ENCODE measurements around the gene SEC63. TPM values are rescaled to one million over a fixed set of nuclear protein-coding genes. Genes with fewer than 3 reads are reported as not detected.
"Not testable (repeated sequence)": the region's sequence is repeated elsewhere in the genome, so short reads cannot be mapped to it uniquely, and the experiment has no call there.

SEC63 gene
- polyA plus RNA-seq, 1 experiment, result 17.6 TPM

GRCh38 chr6:107928984-107929383 lies 29.0 kb downstream of the SEC63 start:
- CTCF ChIA-PET, result no interaction called here
- TF ChIP-seq CTCF (IDR thresholded peaks at IDR 0.05; ENCODE audit: insufficient read depth, low read depth, low read length), result no peak
- no peaks in the 10 kb centered on the region for H3K27me3 ChIP-seq (ENCODE audit: control insufficient read depth, insufficient read depth, low read length)
- H3K4me3 ChIP-seq (ENCODE audit: low read depth, low read length), result no peak overlapping the region
- H3K36me3 ChIP-seq (ENCODE audit: control insufficient read depth, insufficient read depth, low read length), result peaks cover 2% of the 10 kb centered on the region; the same call in 1 of the 2 replicates
- DNase-seq (ENCODE audit: low read depth), result no peak
- POLR2A ChIA-PET, result no interaction called here

GRCh38 chr6:107926697-107927544 lies 31.1 kb downstream of the SEC63 start:
- H3K27me3 ChIP-seq (ENCODE audit: control insufficient read depth, insufficient read depth, low read length); H3K36me3 ChIP-seq (ENCODE audit: control insufficient read depth, insufficient read depth, low read length); H3K4me3 ChIP-seq (ENCODE audit: low read depth, low read length); CTCF ChIA-PET: not testable (repeated sequence)
- POLR2A ChIA-PET, result interaction anchor here (0.6 kb wide), 1 partner anchor 1167 kb away, joined by 3 read pairs; no protein-coding TSS in a partner anchor
- DNase-seq (ENCODE audit: low read depth), result peak; percentile 11

GRCh38 chr6:107917451-107918375 lies 40.3 kb downstream of the SEC63 start:
- Histone ChIP-seq H3K36me3 (ENCODE audit: control insufficient read depth, insufficient read depth, low read length) (peaks cover 9% of the 10 kb centered on the region), H3K27me3 (ENCODE audit: control insufficient read depth, insufficient read depth, low read length) (no peaks in the 10 kb centered on the region), H3K4me3 (ENCODE audit: low read depth, low read length) (no peak overlapping the region)
- DNase-seq (ENCODE audit: low read depth), result no peak
- POLR2A ChIA-PET, result no interaction called here
- no peak for TF ChIP-seq CTCF (IDR thresholded peaks at IDR 0.05; ENCODE audit: insufficient read depth, low read depth, low read length)
- CTCF ChIA-PET, result interaction anchor here (0.7 to 0.8 kb wide), 2 partner anchors 8 to 20 kb away, joined by 3 read pairs; no protein-coding TSS in a partner anchor

GRCh38 chr6:107916961-107917360 lies 41.0 kb downstream of the SEC63 start:
- CTCF ChIA-PET, result interaction anchor here (0.8 kb wide), 1 partner anchor 19 kb away, joined by 3 read pairs; no protein-coding TSS in a partner anchor
- H3K27me3 ChIP-seq (ENCODE audit: control insufficient read depth, insufficient read depth, low read length); POLR2A ChIA-PET; H3K36me3 ChIP-seq (ENCODE audit: control insufficient read depth, insufficient read depth, low read length); DNase-seq (ENCODE audit: low read depth); H3K4me3 ChIP-seq (ENCODE audit: low read depth, low read length): not testable (repeated sequence)

GRCh38 chr6:107911692-107912091 lies 46.3 kb downstream of the SEC63 start:
- no peak overlapping the region for H3K4me3 ChIP-seq (ENCODE audit: low read depth, low read length)
- TF ChIP-seq CTCF (IDR thresholded peaks at IDR 0.05; ENCODE audit: insufficient read depth, low read depth, low read length), result no peak
- ChIA-PET POLR2A (no interaction called here), CTCF (no interaction called here)
- H3K36me3 ChIP-seq (ENCODE audit: control insufficient read depth, insufficient read depth, low read length), result no peaks in the 10 kb centered on the region; the same call in none of the 2 replicates
- H3K27me3 ChIP-seq (ENCODE audit: control insufficient read depth, insufficient read depth, low read length), result no peaks in the 10 kb centered on the region
- no peak for DNase-seq (ENCODE audit: low read depth)
